Activated B cell treated with CpG ODN at 0.5 μM for 24 hours (primary cell): ENCODE measurements around the gene EVX2. TPM values are rescaled to one million over a fixed set of nuclear protein-coding genes. Genes with fewer than 3 reads are reported as not detected.

Experiments used
- ATAC-seq: fragments of 200-7000 bp; cut with Tn5 transposase; one replicate; pipeline ENCODE4 v1.10.0; 2021; ENCODE audit warnings: low read depth, mild to moderate bottlenecking, moderate library complexity
- CTCF ChIA-PET: fragments of 350-600 bp; sonication (Branson Sonifier 250); formaldehyde crosslinking; loops from one replicate; lab custom pipeline; 2021; ENCODE audit warnings: antibody characterized with exemption; lab: Charles Lee
- POLR2A ChIA-PET: fragments of 350-600 bp; sonication (Branson Sonifier 250); formaldehyde crosslinking; loops from one replicate; lab custom pipeline; 2021; ENCODE audit warnings: antibody characterized with exemption; lab: Charles Lee
- DNase-seq: peaks from one replicate; pipeline ENCODE4 v3.0.0; 2022
- H3K27ac Mint-ChIP-seq: one replicate; pipeline ENCODE4 v1.8.0; 2020; ENCODE audit warnings: mixed read lengths
- H3K27me3 Mint-ChIP-seq: one replicate; pipeline ENCODE4 v1.8.0; 2021; ENCODE audit warnings: mixed read lengths
- H3K36me3 Mint-ChIP-seq: one replicate; pipeline ENCODE4 v1.8.0; 2021; ENCODE audit warnings: low read depth, mixed read lengths
- H3K4me1 Mint-ChIP-seq: one replicate; pipeline ENCODE4 v1.8.0; 2021; ENCODE audit warnings: mixed read lengths
- H3K4me3 Mint-ChIP-seq: one replicate; pipeline ENCODE4 v1.8.0; 2020; ENCODE audit warnings: mild to moderate bottlenecking, mixed read lengths
- H3K9me3 Mint-ChIP-seq: one replicate; pipeline ENCODE4 v1.8.0; 2020; ENCODE audit warnings: mixed read lengths
- intact Hi-C: fragments of 100-400 bp; cut with micrococcal nuclease; formaldehyde crosslinking; loops from one replicate; pipeline ENCODE4 v1.15.1; 2024
- total RNA-seq: library from RNA; stranded (reverse); gene quantifications from 2 replicates; pipeline ENCODE4 v1.2.3, GENCODE V29; 2022
- TF ChIP-seq, protein P1 (sequence below): fragments of 200-600 bp; IDR thresholded peaks from one replicate; pipeline ENCODE4 v1.8.0; 2022; ENCODE audit warnings: antibody characterized with exemption, mild to moderate bottlenecking

The EVX2 gene
- total RNA-seq, 1 donor from 2014 or later, result not detected

DNA sequence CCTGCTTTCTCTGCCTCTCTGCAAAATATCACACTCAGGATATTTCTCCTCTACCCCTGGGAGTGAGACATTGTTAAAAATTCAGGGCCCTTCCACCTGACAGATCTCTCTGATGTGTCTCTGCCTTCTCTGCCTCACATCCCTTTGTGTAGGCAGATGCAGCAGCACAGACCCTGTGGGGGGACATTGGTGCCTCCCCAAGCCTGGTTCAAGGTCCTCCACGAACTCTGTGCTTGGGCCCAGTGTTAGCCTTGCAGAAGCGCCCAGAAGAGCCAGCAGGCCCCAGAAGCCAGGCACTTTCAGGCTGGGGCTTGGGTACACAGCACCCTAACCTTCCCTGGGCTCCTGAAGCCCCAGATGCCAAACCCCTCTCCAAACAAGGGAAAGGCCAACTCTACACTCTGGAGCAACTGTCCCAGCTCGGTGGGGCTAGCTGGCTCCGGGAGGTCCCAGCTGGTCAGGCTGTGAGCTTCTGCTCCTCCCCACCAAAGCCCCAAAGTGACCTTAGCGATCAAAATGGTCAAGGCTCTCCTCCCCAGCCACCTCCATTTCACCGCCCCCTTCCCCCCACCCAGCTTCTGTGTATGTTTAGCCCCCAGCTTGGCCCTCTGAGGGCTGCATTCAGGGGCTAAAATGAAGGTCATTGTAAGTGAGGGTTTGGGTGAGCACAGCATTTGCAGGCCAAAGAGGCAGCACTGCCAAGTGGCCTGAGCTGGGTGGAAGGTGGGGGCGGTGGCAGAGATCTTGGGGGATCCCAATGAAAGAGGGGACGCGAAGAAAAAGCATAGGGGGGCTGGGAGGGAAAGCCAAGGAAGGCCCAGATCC, 41.4 kb upstream of the EVX2 start:
- CTCF ChIA-PET, result interaction anchor here (3.5 to 4.7 kb wide), 4 partner anchors 330 to 1023 kb away, joined by 24 to 94 read pairs (median 57); no protein-coding TSS in a partner anchor
- Mint-ChIP-seq H3K27me3 (peaks cover 62% of the 10 kb centered on the region), H3K4me1 (peaks cover 22% of the 10 kb centered on the region), H3K36me3 (no peaks in the 10 kb centered on the region), H3K9me3 (no peaks in the 10 kb centered on the region), H3K4me3 (no peak overlapping the region), H3K27ac (no peak overlapping the region)
- intact Hi-C loops, result loop anchor here (5.0 kb wide), 1 partner anchor 1292 kb away; no protein-coding TSS in a partner anchor
- DNase-seq, result no peak
- ATAC-seq, result no peak
- TF ChIP-seq, protein P1, sequence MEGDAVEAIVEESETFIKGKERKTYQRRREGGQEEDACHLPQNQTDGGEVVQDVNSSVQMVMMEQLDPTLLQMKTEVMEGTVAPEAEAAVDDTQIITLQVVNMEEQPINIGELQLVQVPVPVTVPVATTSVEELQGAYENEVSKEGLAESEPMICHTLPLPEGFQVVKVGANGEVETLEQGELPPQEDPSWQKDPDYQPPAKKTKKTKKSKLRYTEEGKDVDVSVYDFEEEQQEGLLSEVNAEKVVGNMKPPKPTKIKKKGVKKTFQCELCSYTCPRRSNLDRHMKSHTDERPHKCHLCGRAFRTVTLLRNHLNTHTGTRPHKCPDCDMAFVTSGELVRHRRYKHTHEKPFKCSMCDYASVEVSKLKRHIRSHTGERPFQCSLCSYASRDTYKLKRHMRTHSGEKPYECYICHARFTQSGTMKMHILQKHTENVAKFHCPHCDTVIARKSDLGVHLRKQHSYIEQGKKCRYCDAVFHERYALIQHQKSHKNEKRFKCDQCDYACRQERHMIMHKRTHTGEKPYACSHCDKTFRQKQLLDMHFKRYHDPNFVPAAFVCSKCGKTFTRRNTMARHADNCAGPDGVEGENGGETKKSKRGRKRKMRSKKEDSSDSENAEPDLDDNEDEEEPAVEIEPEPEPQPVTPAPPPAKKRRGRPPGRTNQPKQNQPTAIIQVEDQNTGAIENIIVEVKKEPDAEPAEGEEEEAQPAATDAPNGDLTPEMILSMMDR, result no peak
- POLR2A ChIA-PET, result no interaction called here

DNA sequence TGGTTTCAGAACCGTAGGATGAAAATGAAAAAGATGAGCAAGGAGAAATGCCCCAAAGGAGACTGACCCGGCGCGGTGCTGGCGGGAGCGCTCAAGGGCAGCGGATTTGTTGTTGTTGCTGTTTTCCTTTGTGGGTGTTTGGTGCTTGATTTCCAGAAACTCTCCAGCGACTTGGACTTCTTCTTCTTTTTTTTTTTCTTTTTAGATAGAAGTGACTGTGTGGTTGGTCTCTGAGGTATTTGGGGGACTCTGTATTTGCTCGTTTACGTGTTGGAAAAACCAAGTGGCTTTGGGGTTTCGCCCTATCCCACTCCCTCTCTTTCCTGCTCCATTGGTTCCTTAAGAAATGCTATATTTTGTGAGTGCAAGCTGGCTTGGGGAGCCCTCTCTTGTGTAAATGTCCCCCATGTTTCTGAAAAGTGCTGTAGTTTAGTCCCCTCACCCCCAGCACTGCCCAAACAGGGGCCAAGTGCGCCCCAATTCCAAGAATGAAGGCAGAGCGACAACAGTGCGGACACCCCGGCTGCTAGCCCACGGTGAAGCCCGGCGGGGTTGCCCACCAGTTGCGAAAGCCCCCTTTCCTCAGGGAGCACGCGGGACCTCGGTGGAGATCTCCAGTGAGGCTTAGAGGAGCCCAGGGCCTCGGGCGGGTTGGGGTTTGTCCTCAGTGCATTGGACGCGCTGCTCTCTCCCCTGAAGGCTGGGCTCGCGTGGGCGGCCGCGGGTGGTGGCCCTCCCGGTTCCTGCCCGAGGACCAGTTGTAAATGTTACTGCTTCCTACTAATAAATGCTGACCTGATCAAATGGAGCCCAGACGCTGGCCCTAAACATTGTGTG, 40.6 kb upstream of the EVX2 start:
- ChIA-PET CTCF (interaction anchor here (0.7 to 4.7 kb wide), 4 partner anchors 513 to 1024 kb away, joined by 3 to 94 read pairs (median 27); no protein-coding TSS in a partner anchor), POLR2A (no interaction called here)
- peaks cover 68% of the 10 kb centered on the region for H3K27me3 Mint-ChIP-seq
- ATAC-seq (no peak), DNase-seq (no peak)
- no peaks in the 10 kb centered on the region for H3K36me3 Mint-ChIP-seq
- no peak overlapping the region for H3K27ac Mint-ChIP-seq
- peaks cover 22% of the 10 kb centered on the region for H3K4me1 Mint-ChIP-seq
- intact Hi-C loops, result no loop called here
- TF ChIP-seq, protein P1, result no peak
- H3K9me3 Mint-ChIP-seq, result no peaks in the 10 kb centered on the region
- H3K4me3 Mint-ChIP-seq, result no peak overlapping the region

DNA sequence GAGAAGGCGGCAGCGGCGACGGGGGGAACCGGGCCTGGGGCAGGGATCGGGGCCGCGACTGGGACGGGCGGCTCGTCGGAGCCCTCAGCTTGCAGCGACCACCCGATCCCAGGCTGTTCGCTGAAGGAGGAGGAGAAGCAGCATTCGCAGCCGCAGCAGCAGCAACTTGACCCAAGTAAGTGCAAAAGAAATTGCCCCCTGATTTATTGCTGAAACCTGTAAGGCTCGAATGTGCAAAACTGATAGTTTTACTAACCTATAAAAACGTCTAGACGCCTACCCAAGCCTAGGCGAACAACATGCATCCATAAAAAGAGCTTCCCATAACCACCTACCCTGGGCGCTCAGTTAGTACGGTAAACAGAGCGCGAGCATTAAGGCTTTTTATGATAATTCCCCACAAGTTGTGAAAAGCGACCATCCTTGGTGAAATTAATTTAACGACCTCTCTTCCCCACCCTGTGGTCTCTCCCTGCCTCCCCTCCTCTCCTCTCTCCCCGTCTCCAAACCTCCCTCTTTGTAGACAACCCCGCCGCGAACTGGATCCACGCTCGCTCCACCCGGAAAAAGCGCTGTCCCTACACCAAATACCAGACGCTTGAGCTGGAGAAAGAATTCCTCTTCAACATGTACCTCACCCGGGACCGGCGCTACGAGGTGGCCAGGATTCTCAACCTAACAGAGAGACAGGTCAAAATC, 39.8 kb upstream of the EVX2 start:
- no peak overlapping the region for H3K27ac Mint-ChIP-seq
- H3K4me3 Mint-ChIP-seq, result no peak overlapping the region
- TF ChIP-seq, protein P1, result no peak
- H3K27me3 Mint-ChIP-seq, result peaks cover 67% of the 10 kb centered on the region
- no peaks in the 10 kb centered on the region for H3K9me3 Mint-ChIP-seq
- no peaks in the 10 kb centered on the region for H3K36me3 Mint-ChIP-seq
- DNase-seq, result no peak
- no peak for ATAC-seq
- intact Hi-C loops, result no loop called here
- CTCF ChIA-PET, result interaction anchor here (0.7 kb wide), 1 partner anchor 528 kb away, joined by 3 read pairs; no protein-coding TSS in a partner anchor
- POLR2A ChIA-PET, result no interaction called here
- H3K4me1 Mint-ChIP-seq, result peaks cover 18% of the 10 kb centered on the region

DNA sequence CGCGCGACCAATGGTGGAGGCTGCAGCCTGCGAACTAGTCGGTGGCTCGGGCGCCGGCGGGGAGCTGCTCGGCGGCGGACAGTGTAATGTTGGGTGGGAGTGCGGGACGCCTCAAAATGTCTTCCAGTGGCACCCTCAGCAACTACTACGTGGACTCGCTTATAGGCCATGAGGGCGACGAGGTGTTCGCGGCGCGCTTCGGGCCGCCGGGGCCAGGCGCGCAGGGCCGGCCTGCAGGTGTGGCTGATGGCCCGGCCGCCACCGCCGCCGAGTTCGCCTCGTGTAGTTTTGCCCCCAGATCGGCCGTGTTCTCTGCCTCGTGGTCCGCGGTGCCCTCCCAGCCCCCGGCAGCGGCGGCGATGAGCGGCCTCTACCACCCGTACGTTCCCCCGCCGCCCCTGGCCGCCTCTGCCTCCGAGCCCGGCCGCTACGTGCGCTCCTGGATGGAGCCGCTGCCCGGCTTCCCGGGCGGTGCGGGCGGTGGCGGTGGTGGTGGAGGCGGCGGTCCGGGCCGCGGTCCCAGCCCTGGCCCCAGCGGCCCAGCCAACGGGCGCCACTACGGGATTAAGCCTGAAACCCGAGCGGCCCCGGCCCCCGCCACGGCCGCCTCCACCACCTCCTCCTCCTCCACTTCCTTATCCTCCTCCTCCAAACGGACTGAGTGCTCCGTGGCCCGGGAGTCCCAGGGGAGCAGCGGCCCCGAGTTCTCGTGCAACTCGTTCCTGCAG, 39.1 kb upstream of the EVX2 start, which contains the start of gene HOXD9:
Gene HOXD9 (plus strand): TSS at position 37 of the 728 bp plus-strand sequence. CDS start 50 bp downstream, at position 87.
- Mint-ChIP-seq H3K27ac (no peak within 1 kb of the TSS), H3K4me3 (peak within 1 kb of the TSS; percentile 59), H3K9me3 (no peaks in the 10 kb centered on the region), H3K4me1 (peaks cover 12% of the 10 kb centered on the region), H3K27me3 (peaks cover 66% of the 10 kb centered on the region), H3K36me3 (no peaks in the 10 kb centered on the region)
- DNase-seq, result no peak
- CTCF ChIA-PET, result no interaction called here
- intact Hi-C loops, result no loop called here
- ATAC-seq, result no peak
- TF ChIP-seq, protein P1, result no peak
- POLR2A ChIA-PET, result no interaction called here
